Stimulated activated CD4-positive, alpha-beta T cell treated with anti-CD3 and anti-CD28 coated beads, Interleukin-4, amount 100 ng/mL, for 48 hours (primary cell): ENCODE measurements around the gene ZDHHC21.

Experiments used
- DNase-seq, 2 donors: peaks; one replicate each; pipeline ENCODE4 v3.0.0-alpha.2; 2020; ENCODE audit warnings: low read depth in 2 of 2

Gene ZDHHC21

GRCh38 chr9:14616188-14616982 is 76.8 kb downstream of the ZDHHC21 start:
- no peak for DNase-seq

DNA sequence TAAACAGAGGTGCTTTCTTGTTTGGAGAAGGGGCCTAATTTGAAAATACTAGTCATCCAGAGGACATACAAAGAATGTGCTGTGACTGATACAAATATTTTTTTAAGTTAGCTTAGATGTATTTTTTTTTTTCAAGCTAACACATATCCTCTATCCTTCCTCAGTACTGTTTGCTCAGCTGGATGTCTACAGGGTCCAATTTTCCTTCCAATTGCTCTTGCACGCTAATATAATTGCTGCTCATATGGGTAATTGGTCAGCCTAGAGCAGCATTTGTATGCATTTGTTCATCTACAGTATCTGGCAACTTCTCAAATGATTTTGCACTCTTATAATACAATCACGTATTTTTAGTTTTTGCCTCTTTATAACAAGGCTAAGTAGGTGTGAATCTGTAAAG is 84.7 kb downstream of the ZDHHC21 start:
- DNase-seq, result no peak

- DNase-seq, result no peak
Observed at GRCh38 chr9:14597171-14597799, 95.9 kb downstream of the ZDHHC21 start.

GRCh38 chr9:14593406-14593805 is 99.8 kb downstream of the ZDHHC21 start:
- no peak for DNase-seq

DNA sequence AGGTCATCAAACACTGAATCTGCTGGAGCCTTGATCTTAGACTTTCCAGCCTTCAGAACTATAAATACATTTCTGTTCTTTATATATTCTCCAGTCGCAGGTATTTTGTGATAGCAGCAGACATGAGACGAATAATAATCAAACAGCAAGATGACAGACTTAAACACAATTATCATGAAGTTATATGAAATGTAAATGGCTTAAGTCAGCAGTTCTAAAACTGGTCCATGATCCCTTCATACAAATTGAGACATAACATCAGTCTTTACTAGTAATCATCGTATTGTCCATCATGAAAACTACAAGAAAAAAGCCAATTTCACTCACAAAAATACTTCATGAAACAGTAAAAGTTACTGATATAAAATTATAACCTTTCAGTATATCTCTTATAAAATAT is 101.8 kb downstream of the ZDHHC21 start:
- DNase-seq, result no peak

- peak in 1 of 2 donors; percentile 9 for DNase-seq
Observed at GRCh38 chr9:14585730-14586473, 107.3 kb downstream of the ZDHHC21 start.

GRCh38 chr9:14584571-14584970 is 108.7 kb downstream of the ZDHHC21 start:
- DNase-seq, result no peak

- DNase-seq, result no peak
Observed at GRCh38 chr9:14578030-14578429, 115.2 kb downstream of the ZDHHC21 start.

GRCh38 chr9:14574173-14574572 is 119.1 kb downstream of the ZDHHC21 start:
- no peak for DNase-seq

DNA sequence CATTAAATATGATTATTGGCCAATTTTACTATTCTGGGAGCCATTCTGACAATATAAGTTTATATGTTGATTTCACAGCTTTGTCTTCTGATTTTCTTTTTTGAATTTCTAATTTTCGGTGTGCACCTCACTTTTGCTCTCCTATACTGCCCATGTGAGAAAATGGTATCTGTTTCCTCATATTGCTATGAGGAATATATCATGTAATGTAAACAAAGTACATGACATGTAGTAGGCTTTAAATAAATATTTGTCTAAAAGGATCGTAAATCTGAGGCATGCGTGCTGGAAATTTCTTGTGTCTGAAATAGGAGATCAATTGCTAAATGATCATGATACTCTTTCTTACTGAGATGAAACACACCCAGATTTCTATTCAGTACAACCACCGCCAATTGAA is 119.9 kb downstream of the ZDHHC21 start:
- no peak for DNase-seq

DNA sequence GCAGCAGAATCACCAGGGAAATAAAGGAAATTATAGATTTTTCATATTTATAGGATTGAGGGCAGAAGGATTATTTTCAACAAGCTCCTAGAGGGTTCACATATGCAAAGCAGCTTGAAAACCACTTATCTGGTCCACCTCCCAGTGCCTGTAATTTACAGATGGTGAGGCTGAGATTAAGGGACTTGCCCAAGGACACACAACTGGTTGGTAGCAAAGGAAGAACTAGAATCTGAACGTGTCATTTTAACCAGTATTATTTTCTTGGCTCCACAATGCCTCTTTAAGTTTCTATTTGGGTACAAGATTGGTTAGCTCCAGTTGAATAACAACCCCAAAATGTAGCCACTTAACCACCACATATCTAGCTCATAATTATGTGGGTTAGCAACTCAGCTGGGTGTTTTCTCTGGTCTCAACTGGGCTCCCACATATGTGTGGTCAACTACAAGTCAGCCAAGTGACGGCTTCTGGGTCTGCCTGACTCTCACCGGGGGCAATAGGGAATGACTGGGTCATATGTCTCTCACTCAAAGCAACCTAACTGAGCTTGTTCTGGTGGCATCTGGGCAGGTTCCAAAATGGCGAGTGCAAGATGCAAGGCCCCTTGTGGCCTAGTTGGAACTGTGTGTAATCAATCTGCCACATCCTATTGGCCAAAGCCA is 127.7 kb downstream of the ZDHHC21 start:
- no peak for DNase-seq

GRCh38 chr9:14563902-14564624 is 129.2 kb downstream of the ZDHHC21 start:
- DNase-seq, result no peak

DNA sequence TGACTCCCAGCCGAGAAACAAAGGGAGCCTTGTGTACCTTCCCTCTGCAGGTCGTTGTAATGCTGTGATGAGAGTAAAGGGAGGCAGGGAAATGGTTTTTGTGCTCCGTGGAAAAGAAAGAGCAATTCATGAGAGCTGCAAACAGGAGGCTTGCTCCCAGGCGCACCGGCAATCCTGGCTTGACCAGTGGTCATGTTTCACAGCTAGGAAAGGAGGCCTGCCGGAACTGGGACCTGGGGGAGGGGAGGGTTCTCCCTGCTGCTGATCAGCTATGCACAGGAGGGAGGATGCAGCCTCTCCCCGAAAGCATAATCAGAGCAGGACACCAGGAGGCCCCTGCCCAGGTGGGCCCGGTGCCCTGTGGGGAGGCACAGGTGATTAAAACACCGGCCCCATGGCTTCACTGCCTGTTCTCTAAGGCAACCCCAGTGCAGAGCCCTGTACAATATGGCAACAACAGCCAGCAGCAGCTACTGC is 131.3 kb downstream of the ZDHHC21 start:
- DNase-seq, result no peak
